ENCODE measurements around the gene CEP55. TPM values are rescaled to one million over a fixed set of nuclear protein-coding genes. Genes with fewer than 3 reads are reported as not detected.

Gene CEP55
- total RNA-seq: 30.5 and 43.0 TPM in 2 replicates

DNA sequence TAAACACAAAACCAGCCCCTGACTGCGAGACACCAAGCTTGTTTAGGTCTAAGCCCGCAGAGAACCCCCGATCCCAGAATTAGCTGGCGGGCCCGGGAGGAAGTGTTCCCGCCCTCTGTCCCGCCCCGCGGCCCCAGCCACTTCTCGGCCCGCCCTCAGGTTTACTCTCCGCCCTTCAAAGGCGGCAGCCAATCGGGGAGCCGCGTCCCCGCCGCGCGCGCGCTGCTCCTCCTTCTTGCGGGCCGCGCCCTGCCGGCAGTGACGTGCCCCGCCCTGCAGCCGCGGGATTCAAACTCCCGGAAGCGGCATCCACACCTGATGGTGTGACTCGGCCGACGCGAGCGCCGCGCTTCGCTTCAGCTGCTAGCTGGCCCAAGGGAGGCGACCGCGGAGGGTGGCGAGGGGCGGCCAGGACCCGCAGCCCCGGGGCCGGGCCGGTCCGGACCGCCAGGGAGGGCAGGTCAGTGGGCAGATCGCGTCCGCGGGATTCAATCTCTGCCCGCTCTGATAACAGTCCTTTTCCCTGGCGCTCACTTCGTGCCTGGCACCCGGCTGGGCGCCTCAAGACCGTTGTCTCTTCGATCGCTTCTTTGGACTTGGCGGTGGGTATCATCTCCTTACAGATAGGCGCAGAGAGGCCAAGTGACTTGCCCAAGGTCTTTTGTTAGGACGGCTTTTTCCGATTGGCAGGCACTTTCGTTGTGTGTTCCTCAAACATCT, at the start of gene CEP55:
TSS of gene CEP55 (plus strand) at position 291 of the 720 bp plus-strand sequence. CDS start 3,440 bp downstream, outside the sequence.

DNA sequence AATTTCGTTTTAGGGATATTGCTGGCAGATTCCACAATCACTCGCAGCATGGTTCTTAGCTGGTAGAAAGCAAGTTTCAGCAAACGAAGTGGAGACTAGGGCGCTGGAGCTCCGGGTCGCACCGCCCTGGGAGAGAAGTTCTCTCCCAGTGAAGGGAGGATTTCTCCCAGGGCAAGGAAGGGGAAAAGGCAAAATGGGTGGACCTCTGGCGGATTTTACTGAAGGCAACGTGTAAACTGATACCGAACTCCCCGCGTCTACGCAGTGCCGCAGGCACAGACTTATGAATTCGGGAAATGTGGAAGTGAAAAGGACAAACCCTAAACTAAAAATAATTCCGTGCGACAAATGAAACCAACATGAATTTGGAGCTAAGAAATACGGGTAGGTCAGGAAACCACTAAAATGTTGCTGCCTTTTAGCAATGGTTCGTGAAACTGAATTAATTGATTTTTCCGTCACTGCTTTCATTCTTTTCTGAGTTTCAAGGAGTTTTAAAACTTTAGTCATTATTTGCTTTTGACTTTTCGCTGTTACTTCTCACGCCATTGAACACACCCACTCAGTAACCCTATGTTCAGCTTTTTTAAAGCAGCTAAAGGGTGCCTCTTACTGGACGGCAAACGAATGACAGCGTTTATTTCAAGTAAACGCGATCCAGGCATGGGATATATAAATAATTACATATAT, 14.1 kb upstream of the CEP55 start, which contains the start of gene MYOF:
TSS of gene MYOF (minus strand) at position 190 of the 690 bp plus-strand sequence. CDS start at position 50, 140 bp downstream.

DNA sequence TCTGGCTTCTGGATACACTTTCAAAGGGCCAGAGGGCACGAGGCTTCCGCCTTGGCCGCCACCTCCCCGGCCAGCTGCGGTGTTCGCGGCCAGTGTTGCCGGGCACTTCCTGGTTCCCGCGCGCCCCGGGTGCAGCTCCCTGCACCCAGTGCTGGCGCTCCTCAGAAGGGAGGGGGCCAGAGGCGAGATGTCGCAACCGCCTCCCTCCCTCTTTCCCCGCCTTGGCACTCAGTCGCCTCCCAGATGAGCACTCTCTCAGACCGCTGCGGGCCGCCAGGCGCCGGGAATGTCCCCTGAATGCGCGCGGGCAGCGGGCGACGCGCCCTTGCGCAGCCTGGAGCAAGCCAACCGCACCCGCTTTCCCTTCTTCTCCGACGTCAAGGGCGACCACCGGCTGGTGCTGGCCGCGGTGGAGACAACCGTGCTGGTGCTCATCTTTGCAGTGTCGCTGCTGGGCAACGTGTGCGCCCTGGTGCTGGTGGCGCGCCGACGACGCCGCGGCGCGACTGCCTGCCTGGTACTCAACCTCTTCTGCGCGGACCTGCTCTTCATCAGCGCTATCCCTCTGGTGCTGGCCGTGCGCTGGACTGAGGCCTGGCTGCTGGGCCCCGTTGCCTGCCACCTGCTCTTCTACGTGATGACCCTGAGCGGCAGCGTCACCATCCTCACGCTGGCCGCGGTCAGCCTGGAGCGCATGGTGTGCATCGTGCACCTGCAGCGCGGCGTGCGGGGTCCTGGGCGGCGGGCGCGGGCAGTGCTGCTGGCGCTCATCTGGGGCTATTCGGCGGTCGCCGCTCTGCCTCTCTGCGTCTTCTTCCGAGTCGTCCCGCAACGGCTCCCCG, 70.2 kb downstream of the CEP55 start, which contains the start of gene FFAR4:
TSS of gene FFAR4 (plus strand) at position 231 of the 842 bp plus-strand sequence. CDS start at position 287, 56 bp downstream.

Small RNAs within 50 kb of the gene (small RNA-seq; reads per million reads assigned to genes)
- gene RNA5SP323: not detected

Other genes with a start within 250 kb of the CEP55 start
- 180 and 193 TPM in 2 replicates for gene MYOF, start 14.3 kb upstream of the CEP55 start, total RNA-seq
- gene FFAR4, start 70.1 kb downstream of the CEP55 start, total RNA-seq: not detected in 2 replicates
- gene RBP4, start 104.6 kb downstream of the CEP55 start, total RNA-seq: 0.73 and 2.2 TPM in 2 replicates
- gene PDE6C, start 115.9 kb downstream of the CEP55 start, total RNA-seq: not detected in 2 replicates
- gene FRA10AC1, start 206.0 kb downstream of the CEP55 start, total RNA-seq: 6.2 and 10.0 TPM in 2 replicates